ENCODE measurements around the gene SPRY2. TPM values are rescaled to one million over a fixed set of nuclear protein-coding genes. Genes with fewer than 3 reads are reported as not detected.

SPRY2 gene
- total and polyA plus RNA-seq, 2 of the 13 experiments (the other 11 are each of a cell fraction or from before 2014, with no cell fraction given) = 7.4 to 25.1 TPM

DNA sequence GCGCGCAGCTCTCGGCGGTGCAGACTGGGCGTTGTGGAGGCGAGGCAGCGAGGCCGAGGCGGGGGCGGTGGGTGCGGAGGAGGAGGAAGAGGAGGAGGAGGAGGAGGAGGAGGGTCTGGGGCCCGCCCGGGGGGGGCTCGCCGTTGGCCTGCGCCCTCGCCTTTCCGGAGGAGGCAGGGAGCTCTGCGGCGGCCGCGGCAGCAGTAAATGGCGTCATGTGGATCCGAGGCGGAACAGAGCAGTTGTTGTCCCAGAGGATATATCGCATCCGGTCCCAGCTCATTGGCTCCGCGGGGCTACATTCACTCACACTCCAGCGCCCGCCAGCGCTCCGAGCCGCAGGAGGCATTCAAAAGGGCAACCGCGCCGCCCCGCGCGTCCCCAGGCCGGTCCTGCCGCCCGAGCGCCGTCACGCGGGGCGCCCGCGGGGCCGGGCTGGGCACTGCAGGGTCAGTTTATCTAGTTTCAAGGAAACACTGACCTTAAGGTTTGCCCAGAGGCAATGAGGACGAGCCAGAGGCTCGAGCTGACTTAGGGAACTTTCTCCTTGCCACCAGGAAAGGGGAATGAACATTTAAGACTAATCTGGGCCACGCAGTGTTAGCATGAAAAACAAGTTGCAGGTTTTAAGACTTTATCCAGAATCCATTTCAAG, at the start of gene SPRY2 (continued):
- TF ChIP-seq ZNF280D (CRISPR knock-in tag; IDR thresholded peaks at IDR 0.05) = no peak
- TF ChIP-seq ZNF724P (CRISPR knock-in tag; IDR thresholded peaks at IDR 0.05; ENCODE audit: borderline replicate concordance) = 0 out of 2 replicates have a peak, but pooled peaks have one; percentile 52
- peak; percentile 49; the same call in 1 of the 2 replicates for TF ChIP-seq SAFB2 (CRISPR knock-in tag; IDR thresholded peaks at IDR 0.05; ENCODE audit: borderline replicate concordance, low read depth)
- TF ChIP-seq, protein P1, sequence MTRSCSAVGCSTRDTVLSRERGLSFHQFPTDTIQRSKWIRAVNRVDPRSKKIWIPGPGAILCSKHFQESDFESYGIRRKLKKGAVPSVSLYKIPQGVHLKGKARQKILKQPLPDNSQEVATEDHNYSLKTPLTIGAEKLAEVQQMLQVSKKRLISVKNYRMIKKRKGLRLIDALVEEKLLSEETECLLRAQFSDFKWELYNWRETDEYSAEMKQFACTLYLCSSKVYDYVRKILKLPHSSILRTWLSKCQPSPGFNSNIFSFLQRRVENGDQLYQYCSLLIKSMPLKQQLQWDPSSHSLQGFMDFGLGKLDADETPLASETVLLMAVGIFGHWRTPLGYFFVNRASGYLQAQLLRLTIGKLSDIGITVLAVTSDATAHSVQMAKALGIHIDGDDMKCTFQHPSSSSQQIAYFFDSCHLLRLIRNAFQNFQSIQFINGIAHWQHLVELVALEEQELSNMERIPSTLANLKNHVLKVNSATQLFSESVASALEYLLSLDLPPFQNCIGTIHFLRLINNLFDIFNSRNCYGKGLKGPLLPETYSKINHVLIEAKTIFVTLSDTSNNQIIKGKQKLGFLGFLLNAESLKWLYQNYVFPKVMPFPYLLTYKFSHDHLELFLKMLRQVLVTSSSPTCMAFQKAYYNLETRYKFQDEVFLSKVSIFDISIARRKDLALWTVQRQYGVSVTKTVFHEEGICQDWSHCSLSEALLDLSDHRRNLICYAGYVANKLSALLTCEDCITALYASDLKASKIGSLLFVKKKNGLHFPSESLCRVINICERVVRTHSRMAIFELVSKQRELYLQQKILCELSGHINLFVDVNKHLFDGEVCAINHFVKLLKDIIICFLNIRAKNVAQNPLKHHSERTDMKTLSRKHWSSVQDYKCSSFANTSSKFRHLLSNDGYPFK (CRISPR knock-in tag; IDR thresholded peaks at IDR 0.05; ENCODE audit: borderline replicate concordance) = peak; percentile 98
- TF ChIP-seq SNAI1 (CRISPR knock-in tag; IDR thresholded peaks at IDR 0.05; ENCODE audit: borderline replicate concordance) = no peak
- 0 out of 2 replicates have a peak, but pooled peaks have one; percentile 44 for TF ChIP-seq BRD4 (CRISPR knock-in tag; IDR thresholded peaks at IDR 0.05)
- TF ChIP-seq, protein P2, sequence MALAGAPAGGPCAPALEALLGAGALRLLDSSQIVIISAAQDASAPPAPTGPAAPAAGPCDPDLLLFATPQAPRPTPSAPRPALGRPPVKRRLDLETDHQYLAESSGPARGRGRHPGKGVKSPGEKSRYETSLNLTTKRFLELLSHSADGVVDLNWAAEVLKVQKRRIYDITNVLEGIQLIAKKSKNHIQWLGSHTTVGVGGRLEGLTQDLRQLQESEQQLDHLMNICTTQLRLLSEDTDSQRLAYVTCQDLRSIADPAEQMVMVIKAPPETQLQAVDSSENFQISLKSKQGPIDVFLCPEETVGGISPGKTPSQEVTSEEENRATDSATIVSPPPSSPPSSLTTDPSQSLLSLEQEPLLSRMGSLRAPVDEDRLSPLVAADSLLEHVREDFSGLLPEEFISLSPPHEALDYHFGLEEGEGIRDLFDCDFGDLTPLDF (CRISPR knock-in tag; IDR thresholded peaks at IDR 0.05) = no peak
- no peak for TF ChIP-seq STAG1 (CRISPR knock-in tag; IDR thresholded peaks at IDR 0.05)
- TF ChIP-seq ZNF205 (CRISPR knock-in tag; IDR thresholded peaks at IDR 0.05) = 0 out of 2 replicates have a peak, but pooled peaks have one; percentile 20
- 0 out of 2 replicates have a peak, but pooled peaks have one; percentile 10 for TF ChIP-seq ZNF329 (CRISPR knock-in tag; IDR thresholded peaks at IDR 0.05; ENCODE audit: low read depth)
- peak; percentile 96 for TF ChIP-seq ZNF263 (CRISPR knock-in tag; IDR thresholded peaks at IDR 0.05)
- TF ChIP-seq IKZF5 (CRISPR knock-in tag; IDR thresholded peaks at IDR 0.05) = peak; percentile 53; the same call in 1 of the 2 replicates
- no peak for TF ChIP-seq SMARCC2 (IDR thresholded peaks at IDR 0.05)
- no peak for TF ChIP-seq TMF1 (CRISPR knock-in tag; IDR thresholded peaks at IDR 0.05; ENCODE audit: low read depth)
- 0 out of 2 replicates have a peak, but pooled peaks have one; percentile 78 for TF ChIP-seq KLF11 (CRISPR knock-in tag; IDR thresholded peaks at IDR 0.05)
- TF ChIP-seq NFIB (CRISPR knock-in tag; IDR thresholded peaks at IDR 0.05; ENCODE audit: borderline replicate concordance) = no peak
- peak; percentile 30; the same call in 1 of the 2 replicates for TF ChIP-seq SIX4 (CRISPR knock-in tag; IDR thresholded peaks at IDR 0.05)
- peak; percentile 46; the same call in 1 of the 2 replicates for TF ChIP-seq GATAD1 (CRISPR knock-in tag; IDR thresholded peaks at IDR 0.05)

Data from HepG2 (cell line).